OCI-LY3 (cell line): ENCODE results near the gene KCTD8.

Source experiments
- H2AFZ ChIP-seq: fragments of 200-600, 300-600 bp; shearing (Covaris generic); 2 replicates; pipeline ENCODE4 v1.6.0; 2014; ENCODE audit warnings: antibody characterized with exemption, low read depth, low read length
- H3K27ac ChIP-seq: fragments of 200-600, 300-600 bp; sonication (generic); 2 replicates; pipeline ENCODE4 v1.5.1; 2014; ENCODE audit warnings: mild to moderate bottlenecking, low read length, moderate library complexity, mixed read lengths
- H3K27me3 ChIP-seq: fragments of 200-600, 300-600 bp; sonication (generic); 2 replicates; pipeline ENCODE4 v1.6.1; 2014; ENCODE audit warnings: low read depth, low read length, mixed read lengths
- H3K36me3 ChIP-seq: fragments of 200-600, 300-600 bp; sonication (generic); replicated peaks from 2 replicates; pipeline ENCODE3; 2014; ENCODE audit warnings: low read depth, low read length, mixed read lengths
- H3K4me1 ChIP-seq: fragments of 300-600, 200-600 bp; sonication (generic); 2 replicates; pipeline ENCODE4 v1.6.1; 2014; ENCODE audit warnings: low read length, mixed read lengths
- H3K4me2 ChIP-seq: fragments of 200-600, 300-600 bp; sonication (generic); 2 replicates; pipeline ENCODE4 v1.6.1; 2014; ENCODE audit warnings: low read length, mixed read lengths
- H3K4me3 ChIP-seq: fragments of 300-600, 200-600 bp; sonication (generic); 2 replicates; pipeline ENCODE4 v1.5.1; 2014; ENCODE audit warnings: antibody characterized with exemption, mild to moderate bottlenecking, low read length, moderate library complexity
- H3K79me2 ChIP-seq: fragments of 300-600, 200-600 bp; shearing (Covaris generic); 2 replicates; pipeline ENCODE4 v1.6.1; 2014; ENCODE audit warnings: mild to moderate bottlenecking, low read length, mixed read lengths
- H3K9ac ChIP-seq: fragments of 300-600, 200-600 bp; shearing (Covaris generic); 2 replicates; pipeline ENCODE4 v1.6.0; 2014; ENCODE audit warnings: mild to moderate bottlenecking, low read length, moderate library complexity
- H3K9me3 ChIP-seq: fragments of 200-600, 300-600 bp; shearing (Covaris generic); 2 replicates; pipeline ENCODE4 v1.6.1; 2014; ENCODE audit warnings: low read length, mixed read lengths; ENCODE audit not compliant: insufficient read depth
- H4K20me1 ChIP-seq: fragments of 200-600, 300-600 bp; sonication (generic); 2 replicates; pipeline ENCODE4 v1.6.1; 2016; ENCODE audit warnings: low read length, mixed read lengths; ENCODE audit not compliant: insufficient read depth
- CTCF ChIP-seq: fragments of 200-600, 300-600 bp; sonication (generic); IDR thresholded peaks from 2 replicates; pipeline ENCODE4 v1.5.1; 2014; ENCODE audit warnings: antibody characterized with exemption, low read length, low read depth
- EZH2phosphoT487 ChIP-seq: fragments of 200-600 bp; shearing (Covaris generic); IDR thresholded peaks from 2 replicates; pipeline ENCODE4 v1.6.1; 2018; ENCODE audit warnings: antibody characterized with exemption, mixed run types, low read depth

Gene KCTD8

GRCh38 chr4:44157611-44158277 lies 290.9 kb downstream of the KCTD8 start:
- Histone ChIP-seq H3K27me3 (no peaks in the 10 kb centered on the region), H2AFZ (no peak overlapping the region), H3K4me1 (no peaks in the 10 kb centered on the region), H3K27ac (no peak overlapping the region), H3K79me2 (no peaks in the 10 kb centered on the region), H3K9ac (no peak overlapping the region), H3K36me3 (no peaks in the 10 kb centered on the region), H3K4me2 (no peak overlapping the region), H4K20me1 (no peaks in the 10 kb centered on the region), H3K9me3 (0 out of 2 replicates have a peak, but pooled peaks cover 5% of the 10 kb centered on the region), H3K4me3 (no peak overlapping the region)
- no peak for TF ChIP-seq EZH2phosphoT487

DNA sequence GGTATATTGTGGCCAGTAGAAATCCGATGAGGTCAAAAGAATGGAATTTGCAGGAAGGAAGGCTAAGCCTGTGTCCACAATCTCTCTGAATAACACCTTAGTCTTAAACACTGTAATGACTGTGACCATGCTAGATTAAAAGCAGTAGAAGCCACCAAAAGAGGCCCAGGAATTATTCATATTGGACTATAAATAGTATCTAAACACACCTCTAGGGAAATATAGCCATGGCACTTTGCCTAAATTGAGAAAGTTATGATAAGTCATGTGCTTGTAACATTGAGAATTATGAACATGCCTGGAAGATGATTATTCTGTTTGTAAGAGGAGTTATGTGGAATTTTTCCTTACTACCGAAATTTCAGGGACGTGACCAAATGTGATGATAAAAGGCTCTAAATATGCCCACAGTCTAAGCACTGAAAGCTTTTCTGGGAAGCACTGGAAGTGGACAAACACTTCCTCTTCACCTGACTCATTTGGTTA lies 298.5 kb downstream of the KCTD8 start:
- H3K9ac ChIP-seq: no peak overlapping the region
- no peaks in the 10 kb centered on the region for H3K36me3 ChIP-seq
- H3K27ac ChIP-seq: no peak overlapping the region
- H3K27me3 ChIP-seq: no peaks in the 10 kb centered on the region
- H3K9me3 ChIP-seq: no peaks in the 10 kb centered on the region
- no peak overlapping the region for H3K4me3 ChIP-seq
- TF ChIP-seq EZH2phosphoT487: no peak
- TF ChIP-seq CTCF: no peak
- no peaks in the 10 kb centered on the region for H4K20me1 ChIP-seq
- no peak overlapping the region for H3K4me2 ChIP-seq
- no peaks in the 10 kb centered on the region for H3K4me1 ChIP-seq
- H3K79me2 ChIP-seq: no peaks in the 10 kb centered on the region
- H2AFZ ChIP-seq: no peak overlapping the region

GRCh38 chr4:44149282-44149681 lies 299.3 kb downstream of the KCTD8 start:
- Histone ChIP-seq H3K27me3 (no peaks in the 10 kb centered on the region), H3K4me3 (no peak overlapping the region), H4K20me1 (no peaks in the 10 kb centered on the region), H3K79me2 (no peaks in the 10 kb centered on the region), H3K4me1 (no peaks in the 10 kb centered on the region), H3K36me3 (no peaks in the 10 kb centered on the region), H3K9ac (no peak overlapping the region), H3K9me3 (no peaks in the 10 kb centered on the region), H3K4me2 (no peak overlapping the region), H3K27ac (no peak overlapping the region), H2AFZ (no peak overlapping the region)
- TF ChIP-seq CTCF (no peak), EZH2phosphoT487 (no peak)

- Histone ChIP-seq H3K27ac (no peak overlapping the region), H3K36me3 (no peaks in the 10 kb centered on the region), H3K4me3 (no peak overlapping the region), H3K27me3 (no peaks in the 10 kb centered on the region), H3K79me2 (no peaks in the 10 kb centered on the region), H3K9ac (no peak overlapping the region), H3K9me3 (no peaks in the 10 kb centered on the region), H3K4me1 (no peaks in the 10 kb centered on the region), H4K20me1 (no peaks in the 10 kb centered on the region), H3K4me2 (no peak overlapping the region), H2AFZ (no peak overlapping the region)
- TF ChIP-seq CTCF: no peak
- no peak for TF ChIP-seq EZH2phosphoT487
These were observed 301.0 kb downstream of the KCTD8 start for GRCh38 chr4:44147571-44148075.
